Mesendoderm (in vitro differentiated cells): Measurements from ENCODE around the gene GRK3.

Experiments
- DNase-seq: peaks from one replicate; pipeline ENCODE4 v3.0.0; 2013
- H2AK5ac ChIP-seq: 2 replicates; pipeline ENCODE4 v1.6.1; 2013; ENCODE audit warnings: low read length, inconsistent platforms
- H2BK120ac ChIP-seq: 2 replicates; pipeline ENCODE4 v1.6.1; 2013; ENCODE audit warnings: low read depth, mild to moderate bottlenecking, low read length, moderate library complexity, mixed read lengths
- H2BK15ac ChIP-seq: replicated peaks from 2 replicates; pipeline ENCODE4 v1.6.1; 2013; ENCODE audit warnings: low read depth, mild to moderate bottlenecking, moderate library complexity
- H2BK5ac ChIP-seq: 2 replicates; pipeline ENCODE4 v1.6.1; 2013; ENCODE audit warnings: low read length, inconsistent platforms
- H3K18ac ChIP-seq: 2 replicates; pipeline ENCODE4 v1.6.1; 2013; ENCODE audit warnings: mild to moderate bottlenecking, low read length, mixed read lengths
- H3K23ac ChIP-seq: one replicate; pipeline ENCODE4 v1.6.1; 2013; ENCODE audit warnings: low read length
- H3K27ac ChIP-seq: 2 replicates; pipeline ENCODE4 v1.5.1; 2013; ENCODE audit warnings: low read depth, mild to moderate bottlenecking, inconsistent platforms, low read length, moderate library complexity
- H3K27me3 ChIP-seq: 2 replicates; pipeline ENCODE4 v1.6.1; 2013; ENCODE audit warnings: low read length, control low read depth, mild to moderate bottlenecking, inconsistent platforms; ENCODE audit not compliant: insufficient read depth, poor library complexity
- H3K36me3 ChIP-seq: 2 replicates; pipeline ENCODE4 v1.6.1; 2013; ENCODE audit warnings: low read length, inconsistent platforms; ENCODE audit not compliant: control insufficient read depth, insufficient read depth
- H3K4ac ChIP-seq: one replicate; pipeline ENCODE4 v1.6.1; 2013; ENCODE audit warnings: low read depth, mild to moderate bottlenecking, low read length, moderate library complexity
- H3K4me1 ChIP-seq: 2 replicates; pipeline ENCODE4 v1.6.1; 2013; ENCODE audit warnings: low read depth, low read length, inconsistent platforms; ENCODE audit not compliant: control insufficient read depth
- H3K4me2 ChIP-seq: 2 replicates; pipeline ENCODE4 v1.6.1; 2013; ENCODE audit warnings: low read length
- H3K4me3 ChIP-seq: 2 replicates; pipeline ENCODE4 v1.5.1; 2013; ENCODE audit warnings: mild to moderate bottlenecking, low read length
- H3K56ac ChIP-seq: one replicate; pipeline ENCODE4 v1.6.1; 2013; ENCODE audit warnings: low read length
- H3K79me1 ChIP-seq: 2 replicates; pipeline ENCODE4 v1.6.1; 2013; ENCODE audit warnings: low read length, inconsistent platforms
- H3K79me2 ChIP-seq: 2 replicates; pipeline ENCODE4 v1.6.1; 2013; ENCODE audit warnings: mild to moderate bottlenecking, low read length; ENCODE audit not compliant: control insufficient read depth, insufficient read depth
- H3K9ac ChIP-seq: 2 replicates; pipeline ENCODE4 v1.6.1; 2013; ENCODE audit warnings: low read length, inconsistent platforms
- H4K5ac ChIP-seq: one replicate; pipeline ENCODE4 v1.6.1; 2013; ENCODE audit warnings: low read length
- H4K8ac ChIP-seq: one replicate; pipeline ENCODE4 v1.6.1; 2013; ENCODE audit warnings: low read depth, mild to moderate bottlenecking, control low read depth, low read length, moderate library complexity
- WGBS: extraction: QIAGEN DNeasy Blood & Tissue Kit; methylation state at CpG from one replicate; pipeline ENCODE4 v1.1.7; 2013; ENCODE audit warnings: low lambda C conversion rate, missing lambda C conversion rate; ENCODE audit not compliant: insufficient coverage; ENCODE audit errors: extremely low coverage; 5-methylcytosine and 5-hydroxymethylcytosine counted together

GRK3 gene

GRCh38 chr22:25669253-25670069 lies 105.0 kb downstream of the GRK3 start:
- Histone ChIP-seq H3K56ac (no peak overlapping the region), H3K4me2 (no peak overlapping the region), H3K23ac (no peak overlapping the region), H4K5ac (no peak overlapping the region), H3K4me3 (no peak overlapping the region), H2BK5ac (no peak overlapping the region), H2BK15ac (no peak overlapping the region), H3K9ac (no peak overlapping the region), H3K36me3 (no peaks in the 10 kb centered on the region), H3K79me2 (no peaks in the 10 kb centered on the region), H3K27ac (no peak overlapping the region), H3K27me3 (no peaks in the 10 kb centered on the region), H3K79me1 (no peaks in the 10 kb centered on the region), H2AK5ac (no peak overlapping the region), H3K18ac (no peak overlapping the region), H2BK120ac (no peak overlapping the region), H3K4me1 (no peaks in the 10 kb centered on the region), H4K8ac (no peak overlapping the region), H3K4ac (no peak overlapping the region)
- WGBS = no CpG with 5 or more reads among the region's 5 CpGs
- peak; percentile 11 for DNase-seq

GRCh38 chr22:25670070-25670461 lies 105.6 kb downstream of the GRK3 start:
- no peaks in the 10 kb centered on the region for H3K79me2 ChIP-seq
- no peak overlapping the region for H2BK15ac ChIP-seq
- no peak overlapping the region for H2BK120ac ChIP-seq
- no peak overlapping the region for H2BK5ac ChIP-seq
- no peak overlapping the region for H3K9ac ChIP-seq
- no peak overlapping the region for H3K23ac ChIP-seq
- H4K5ac ChIP-seq = no peak overlapping the region
- H3K79me1 ChIP-seq = no peaks in the 10 kb centered on the region
- no peak overlapping the region for H3K4me2 ChIP-seq
- no peak overlapping the region for H3K18ac ChIP-seq
- no peak overlapping the region for H2AK5ac ChIP-seq
- no peaks in the 10 kb centered on the region for H3K4me1 ChIP-seq
- H3K27ac ChIP-seq = no peak overlapping the region
- no peak overlapping the region for H3K4me3 ChIP-seq
- no peak overlapping the region for H3K56ac ChIP-seq
- WGBS = no CpG with 5 or more reads among the region's 6 CpGs
- no peak for DNase-seq
- H3K4ac ChIP-seq = no peak overlapping the region
- H4K8ac ChIP-seq = no peak overlapping the region
- no peaks in the 10 kb centered on the region for H3K36me3 ChIP-seq
- no peaks in the 10 kb centered on the region for H3K27me3 ChIP-seq

- Histone ChIP-seq H3K18ac (no peak overlapping the region), H2BK5ac (no peak overlapping the region), H4K8ac (no peak overlapping the region), H3K4me3 (no peak overlapping the region), H3K27me3 (no peaks in the 10 kb centered on the region), H3K4me2 (no peak overlapping the region), H3K9ac (no peak overlapping the region), H3K23ac (no peak overlapping the region), H3K36me3 (no peaks in the 10 kb centered on the region), H3K79me1 (no peaks in the 10 kb centered on the region), H3K4ac (no peak overlapping the region), H2AK5ac (no peak overlapping the region), H2BK120ac (no peak overlapping the region), H2BK15ac (no peak overlapping the region), H3K79me2 (no peaks in the 10 kb centered on the region), H3K4me1 (no peaks in the 10 kb centered on the region), H4K5ac (no peak overlapping the region), H3K27ac (no peak overlapping the region), H3K56ac (no peak overlapping the region)
- no peak for DNase-seq
- no CpG with 5 or more reads among the region's 5 CpGs for WGBS
These were observed 108.0 kb downstream of the GRK3 start for GRCh38 chr22:25672289-25673084.

GRCh38 chr22:25673713-25674112 lies 109.2 kb downstream of the GRK3 start:
- Histone ChIP-seq H3K27ac (no peak overlapping the region), H4K8ac (no peak overlapping the region), H3K4me2 (no peak overlapping the region), H2BK120ac (no peak overlapping the region), H4K5ac (no peak overlapping the region), H3K27me3 (no peaks in the 10 kb centered on the region), H2BK15ac (no peak overlapping the region), H3K4me1 (no peaks in the 10 kb centered on the region), H3K56ac (no peak overlapping the region), H3K4ac (no peak overlapping the region), H3K79me2 (no peaks in the 10 kb centered on the region), H3K4me3 (no peak overlapping the region), H2BK5ac (no peak overlapping the region), H2AK5ac (no peak overlapping the region), H3K9ac (no peak overlapping the region), H3K18ac (no peak overlapping the region), H3K23ac (no peak overlapping the region), H3K36me3 (no peaks in the 10 kb centered on the region), H3K79me1 (no peaks in the 10 kb centered on the region)
- no CpG with 5 or more reads among the region's 5 CpGs for WGBS
- DNase-seq = no peak

- Histone ChIP-seq H2BK5ac (no peak overlapping the region), H3K4ac (no peak overlapping the region), H3K4me2 (no peak overlapping the region), H3K23ac (no peak overlapping the region), H3K27me3 (no peaks in the 10 kb centered on the region), H2BK15ac (no peak overlapping the region), H2AK5ac (no peak overlapping the region), H4K5ac (no peak overlapping the region), H3K36me3 (no peaks in the 10 kb centered on the region), H3K79me2 (no peaks in the 10 kb centered on the region), H3K18ac (no peak overlapping the region), H3K79me1 (no peaks in the 10 kb centered on the region), H3K27ac (no peak overlapping the region), H3K4me3 (no peak overlapping the region), H3K4me1 (no peaks in the 10 kb centered on the region), H4K8ac (no peak overlapping the region), H2BK120ac (no peak overlapping the region), H3K56ac (no peak overlapping the region), H3K9ac (no peak overlapping the region)
- WGBS = 100% methylated on average over 1 of the region's 4 CpGs
- DNase-seq = no peak
These were observed 113.2 kb downstream of the GRK3 start for GRCh38 chr22:25677631-25678030.
